Central memory CD4-positive, alpha-beta T cell (primary cell): ENCODE results near the gene SLC25A26.

ENCODE experiments used
- DNase-seq: peaks from one replicate; pipeline ENCODE4 v3.0.0; 2022

Gene SLC25A26

GRCh38 chr3:66398228-66399025, 177.6 kb downstream of the SLC25A26 start:
- no peak for DNase-seq

- no peak for DNase-seq
Measured at GRCh38 chr3:66399529-66400232, 178.9 kb downstream of the SLC25A26 start.

- DNase-seq = no peak
Measured at GRCh38 chr3:66400411-66401156, 179.8 kb downstream of the SLC25A26 start.

GRCh38 chr3:66401157-66401550, 180.4 kb downstream of the SLC25A26 start:
- no peak for DNase-seq

GRCh38 chr3:66401675-66402491, 181.1 kb downstream of the SLC25A26 start:
- no peak for DNase-seq

- no peak for DNase-seq
Measured at GRCh38 chr3:66402596-66403290, 181.9 kb downstream of the SLC25A26 start.

GRCh38 chr3:66403323-66403990, 182.7 kb downstream of the SLC25A26 start:
- DNase-seq = no peak

GRCh38 chr3:66404197-66404596, 183.4 kb downstream of the SLC25A26 start:
- no peak for DNase-seq

GRCh38 chr3:66404903-66405700, 184.3 kb downstream of the SLC25A26 start:
- no peak for DNase-seq

GRCh38 chr3:66405701-66406091, 184.9 kb downstream of the SLC25A26 start:
- DNase-seq = no peak

- DNase-seq = no peak
Measured at GRCh38 chr3:66406163-66406562, 185.4 kb downstream of the SLC25A26 start.

- DNase-seq = no peak
Measured at GRCh38 chr3:66406831-66407610, 186.2 kb downstream of the SLC25A26 start.

- peak; percentile 59 for DNase-seq
Measured at GRCh38 chr3:66407611-66408218, 186.9 kb downstream of the SLC25A26 start.

GRCh38 chr3:66409771-66410754, 189.3 kb downstream of the SLC25A26 start:
- DNase-seq = no peak

GRCh38 chr3:66410976-66411375, 190.2 kb downstream of the SLC25A26 start:
- DNase-seq = no peak

- no peak for DNase-seq
Measured at GRCh38 chr3:66411474-66411873, 190.7 kb downstream of the SLC25A26 start.

- no peak for DNase-seq
Measured at GRCh38 chr3:66411961-66412887, 191.4 kb downstream of the SLC25A26 start.
